ENCODE data around the gene PTTG1.

GRCh38 chr5:160395111-160395510, 26.5 kb upstream of the PTTG1 start:
- TF ChIP-seq CTCF (conservative IDR thresholded peaks at IDR 0.05 in 1 of 2, IDR thresholded peaks at IDR 0.05 in 1 of 2; ENCODE audit: low read depth in 1 of 2, low read length in 2 of 2) (no peak), EZH2 (IDR thresholded peaks at IDR 0.05; ENCODE audit: low read length, missing control alignments) (no peak)

Data from fibroblast of lung (primary cell).